NK-92 (cell line): ENCODE measurements around the gene ST3GAL2.
"Not testable (repeated sequence)": the region's sequence is repeated elsewhere in the genome, so short reads cannot be mapped to it uniquely, and the experiment has no call there.

Experiments used
- DNase-seq: peaks from one replicate; lab custom pipeline; 2025; ENCODE audit not compliant: unreplicated experiment; lab: John Stamatoyannopoulos, UW

The ST3GAL2 gene

DNA sequence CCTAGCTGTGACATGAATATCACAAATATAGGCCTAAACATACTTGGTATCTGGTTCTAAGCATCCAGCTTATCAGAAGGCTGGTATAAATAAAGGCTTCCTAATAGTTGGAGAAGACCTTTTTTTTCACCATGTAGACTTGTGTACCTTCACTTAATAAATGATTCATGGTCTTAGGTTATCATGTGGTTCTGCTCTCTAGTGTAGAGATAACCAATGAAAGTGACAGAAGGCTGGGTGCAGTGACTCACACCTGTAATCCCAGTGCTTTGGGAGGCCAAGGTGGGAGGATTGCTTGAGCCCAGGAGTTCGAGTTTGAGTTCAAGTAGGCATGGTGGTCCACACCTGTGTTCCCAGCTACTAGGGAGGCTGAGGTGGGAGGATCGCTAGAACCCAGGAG is 89.1 kb downstream of the ST3GAL2 start:
- no peak for DNase-seq

DNA sequence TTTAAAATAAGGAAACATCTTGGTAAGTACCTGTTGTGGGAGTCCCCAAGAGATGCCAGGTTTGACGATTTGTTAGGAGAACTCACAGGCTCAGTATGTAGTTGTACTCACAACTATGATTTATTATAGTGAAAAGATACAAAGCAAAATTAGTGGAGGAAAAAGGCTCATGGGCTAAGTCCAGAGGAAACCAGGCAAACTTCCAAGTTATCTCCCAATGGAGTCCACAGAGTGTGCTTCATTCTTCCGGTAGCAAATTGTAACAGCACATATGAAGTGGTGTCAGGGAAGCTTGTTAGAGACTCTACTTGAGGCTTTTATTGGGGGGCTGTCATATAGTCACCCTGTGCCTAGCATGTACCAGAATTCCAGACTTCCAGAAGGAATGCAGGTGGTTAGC is 89.9 kb downstream of the ST3GAL2 start:
- no peak for DNase-seq

DNA sequence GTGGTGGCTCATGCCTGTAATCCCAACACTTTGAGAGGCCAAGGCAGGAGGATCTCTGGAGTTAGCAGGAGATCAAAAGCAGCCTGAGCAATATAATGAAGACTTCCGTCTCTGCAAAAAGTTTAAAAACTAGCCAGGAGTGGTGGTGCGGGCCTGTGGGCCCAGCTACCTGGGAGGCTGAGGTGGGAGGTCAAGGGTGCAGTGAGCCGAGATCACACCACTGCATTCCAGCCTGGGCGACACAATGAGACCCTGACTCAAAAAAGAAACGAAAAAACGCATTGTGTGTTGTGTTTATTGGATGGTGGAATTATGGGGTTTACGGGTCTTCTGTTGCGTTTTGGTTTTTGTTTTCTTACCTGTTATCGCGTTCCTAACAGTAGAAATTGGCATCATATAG is 93.1 kb downstream of the ST3GAL2 start:
- no peak for DNase-seq

DNA sequence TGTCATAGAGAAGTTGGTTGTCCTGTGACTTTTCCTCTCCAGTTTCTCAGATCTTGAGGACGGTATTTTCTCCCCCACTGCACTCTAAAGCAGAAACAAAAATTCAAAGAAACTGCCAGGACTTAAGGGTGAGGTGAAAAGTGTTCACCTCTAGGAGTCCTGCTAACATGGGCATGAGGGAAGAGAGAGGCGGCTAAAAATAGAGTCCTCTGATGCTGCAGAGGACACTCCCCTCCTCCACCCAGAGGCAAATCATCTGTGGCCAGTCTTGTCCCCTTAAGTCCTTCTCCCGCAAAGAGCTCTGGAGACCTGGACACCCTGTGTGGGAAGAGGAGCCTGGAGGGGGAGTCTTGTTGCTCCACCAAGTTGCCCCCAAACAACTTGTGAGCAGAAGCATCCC is 96.9 kb downstream of the ST3GAL2 start:
- DNase-seq, result no peak

DNA sequence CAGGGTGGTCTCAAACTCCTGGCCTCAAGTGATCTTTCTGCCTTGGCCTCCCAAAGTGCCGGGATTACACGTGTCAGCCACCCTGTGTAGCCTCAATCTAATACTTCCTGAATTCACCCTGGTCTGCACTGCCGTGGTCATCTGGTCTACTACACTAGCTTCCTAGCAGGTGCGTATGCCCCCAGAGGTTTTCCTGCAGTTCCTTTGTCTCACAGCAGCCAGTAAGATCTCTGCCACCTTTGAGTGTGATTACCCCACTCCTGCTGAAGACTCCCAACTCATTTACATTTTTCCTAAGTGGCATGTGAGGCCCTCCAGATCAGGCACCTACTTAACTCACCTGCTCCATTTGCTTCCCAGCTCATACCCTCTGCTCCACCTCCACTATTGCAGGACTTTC is 97.3 kb downstream of the ST3GAL2 start:
- no peak for DNase-seq

DNA sequence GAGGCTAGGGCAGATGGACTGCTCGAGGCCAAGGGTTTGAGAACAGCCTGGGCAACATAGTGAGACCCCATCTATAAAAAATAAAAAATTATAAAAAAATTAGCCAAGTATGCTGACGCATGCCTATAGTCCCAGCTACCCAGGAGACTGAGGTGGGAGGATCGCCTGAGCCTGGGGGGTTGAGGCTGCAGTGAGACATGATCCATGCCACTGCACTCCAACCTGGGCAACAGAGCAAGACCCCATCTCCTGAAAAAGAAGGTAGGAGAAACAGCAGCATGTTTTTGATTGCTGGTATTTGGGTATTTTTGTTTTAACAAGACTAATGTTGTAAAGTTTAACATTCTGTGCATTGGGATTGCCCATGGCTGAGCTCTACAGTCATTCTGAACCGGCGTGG is 101.1 kb downstream of the ST3GAL2 start:
- DNase-seq, result no peak

DNA sequence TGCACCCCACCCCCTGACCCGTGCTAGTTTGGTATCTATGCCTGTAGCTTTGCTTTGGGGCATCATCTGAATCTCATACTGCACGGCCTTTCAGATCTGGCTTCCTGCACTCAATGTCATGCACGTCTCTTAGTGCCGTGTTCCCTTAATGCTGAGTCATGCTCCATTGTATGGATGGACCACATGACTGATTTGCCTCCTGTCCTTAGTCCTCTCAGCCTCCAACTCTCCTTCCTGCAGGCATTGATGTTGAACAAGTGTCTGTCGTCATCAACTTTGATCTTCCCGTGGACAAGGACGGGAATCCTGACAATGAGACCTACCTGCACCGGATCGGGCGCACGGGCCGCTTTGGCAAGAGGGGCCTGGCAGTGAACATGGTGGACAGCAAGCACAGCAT is 106.2 kb downstream of the ST3GAL2 start:
- not testable (repeated sequence) for DNase-seq

DNA sequence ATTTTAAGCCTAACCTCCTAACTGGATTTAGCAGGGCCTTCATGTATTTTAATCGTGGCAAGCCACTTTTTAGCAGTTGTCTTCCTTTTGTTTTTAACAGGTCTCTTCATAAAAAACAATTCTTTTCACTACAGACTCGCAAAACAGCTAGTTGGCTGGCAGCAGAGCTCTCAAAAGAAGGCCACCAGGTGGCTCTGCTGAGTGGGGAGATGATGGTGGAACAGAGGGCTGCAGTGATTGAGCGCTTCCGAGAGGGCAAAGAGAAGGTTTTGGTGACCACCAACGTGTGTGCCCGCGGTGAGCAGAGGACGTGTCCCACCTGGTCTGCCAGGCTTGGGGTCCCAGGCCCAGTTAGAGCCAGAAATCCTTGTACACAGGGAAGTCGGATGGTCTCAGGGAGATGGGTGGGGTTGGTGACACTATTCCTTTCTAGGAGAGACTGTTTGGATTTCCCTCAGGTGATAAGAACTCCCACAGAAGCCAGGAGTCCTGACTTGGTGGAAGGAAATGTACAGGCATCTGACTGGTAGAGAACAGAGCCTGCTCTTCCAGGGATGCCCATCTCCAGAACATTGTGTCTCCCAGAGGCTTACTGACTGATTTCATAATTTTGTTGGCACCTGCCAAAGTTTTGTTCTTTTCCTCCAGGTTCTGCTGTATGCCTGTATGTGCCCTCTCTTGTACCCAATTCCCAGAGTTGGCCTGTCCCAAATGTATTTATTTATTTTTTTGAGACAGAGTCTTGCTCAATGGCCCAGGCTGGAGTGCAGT is 107.1 kb downstream of the ST3GAL2 start:
- no peak for DNase-seq

DNA sequence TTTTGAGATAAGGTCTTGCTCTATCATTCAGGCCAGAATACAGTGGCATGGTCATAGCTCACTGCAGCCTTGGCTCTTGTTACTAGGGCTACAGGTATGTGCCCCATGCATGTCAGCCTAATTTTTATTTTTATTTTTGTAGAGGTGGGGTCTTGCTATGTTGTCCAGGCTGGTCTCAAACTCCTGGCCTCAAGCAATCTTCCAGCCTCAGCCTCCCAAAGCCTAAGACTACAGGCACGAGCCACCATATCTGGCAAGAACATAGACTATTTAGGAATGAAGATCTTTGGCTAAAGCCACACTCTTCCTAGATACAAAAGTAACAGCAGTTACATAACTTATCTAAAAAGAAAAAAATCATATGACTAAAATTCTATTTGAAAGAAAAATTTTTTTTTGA is 107.8 kb downstream of the ST3GAL2 start:
- DNase-seq, result no peak
